ENCODE results near the gene CSRP2. TPM values are rescaled to one million over a fixed set of nuclear protein-coding genes. Genes with fewer than 3 reads are reported as not detected.
A peak's percentile ranks its signal among the peaks of the same experiment; 100 is the strongest.

Gene CSRP2
- total RNA-seq, 1 experiment from 2014 or later, result 158 TPM

- no peak overlapping the region for H3T11ph ChIP-seq (ENCODE audit: low read length)
- no peaks in the 10 kb centered on the region for H3K9me3 Mint-ChIP-seq
- H3K36me3 Mint-ChIP-seq (ENCODE audit: insufficient read depth in 1 of 3, low read depth in 3 of 3), result peaks cover 24 to 45% (median 45%) of the 10 kb centered on the region in 3 experiments; a peak in 6 of 7 replicates
- H3K18ac ChIP-seq (ENCODE audit: insufficient read length, low read depth, low read length), result no peak overlapping the region
- no peak overlapping the region for H4K91ac ChIP-seq (ENCODE audit: insufficient read length, low read depth, low read length)
- no peak overlapping the region for H3K4me2 ChIP-seq (ENCODE audit: insufficient read depth, insufficient read length, low read length)
- no peak overlapping the region for H3K9ac ChIP-seq (ENCODE audit: extremely low read depth, insufficient read length, low read length)
- H3K9me3 ChIP-seq (ENCODE audit: control insufficient read depth, low read depth, low read length), result no peaks in the 10 kb centered on the region
- H4K5ac ChIP-seq (ENCODE audit: insufficient read length, low read depth, low read length), result no peak overlapping the region
- no peak overlapping the region for H2BK5ac ChIP-seq (ENCODE audit: insufficient read length, low read length)
- no CpG with 5 or more reads among the region's 8 CpGs for WGBS (ENCODE audit: extremely low coverage, insufficient read length, low lambda C conversion rate)
- H4K8ac ChIP-seq (replicated peaks; ENCODE audit: insufficient read length, low read depth, low read length), result no peak overlapping the region
- H3K23ac ChIP-seq (ENCODE audit: insufficient read length, low read depth, low read length), result no peak overlapping the region
- H3K79me2 ChIP-seq (ENCODE audit: insufficient read depth, low read length), result peaks cover 8% of the 10 kb centered on the region; the same call in 1 of the 2 replicates
- H2BK12ac ChIP-seq (ENCODE audit: insufficient read length, low read depth, low read length), result no peak overlapping the region
- no peak overlapping the region for H3K4me3 Mint-ChIP-seq
- no peak overlapping the region for H2AK5ac ChIP-seq (ENCODE audit: insufficient read length, low read length)
- no peak overlapping the region for H3K56ac ChIP-seq (ENCODE audit: insufficient read length, low read depth, low read length)
- H4K20me1 ChIP-seq (ENCODE audit: control insufficient read depth, insufficient read depth, insufficient read length), result no peaks in the 10 kb centered on the region
- peaks cover 11% of the 10 kb centered on the region for H3K4me1 ChIP-seq (ENCODE audit: insufficient read depth, low read length)
- H2AFZ ChIP-seq (ENCODE audit: low read length), result no peak overlapping the region
- H3K4ac ChIP-seq (ENCODE audit: low read depth, low read length), result no peak overlapping the region
- H3K23me2 ChIP-seq (ENCODE audit: insufficient read length, low read depth, low read length, poor library complexity, severe bottlenecking), result no peaks in the 10 kb centered on the region
- H3K27me3 Mint-ChIP-seq (ENCODE audit: low read depth), result no peaks in the 10 kb centered on the region
- no peak overlapping the region for H2BK20ac ChIP-seq (ENCODE audit: low read depth, low read length, poor library complexity, severe bottlenecking)
- peak overlapping the region; percentile 20 for H3K27ac ChIP-seq (ENCODE audit: insufficient read length, low read depth, low read length)
- peaks cover 41 to 46% of the 10 kb centered on the region in 2 experiments for H3K4me1 Mint-ChIP-seq
- peaks cover 3% of the 10 kb centered on the region for H3K79me1 ChIP-seq (ENCODE audit: insufficient read depth, low read depth, low read length, poor library complexity, severe bottlenecking)
- no peak overlapping the region for H2BK120ac ChIP-seq (ENCODE audit: low read depth, low read length, poor library complexity, severe bottlenecking)
- no peaks in the 10 kb centered on the region for H3K27me3 ChIP-seq (ENCODE audit: insufficient read depth, low read length)
- H3K14ac ChIP-seq (ENCODE audit: insufficient read depth, low read length), result no peak overlapping the region
- TF ChIP-seq, protein P1, sequence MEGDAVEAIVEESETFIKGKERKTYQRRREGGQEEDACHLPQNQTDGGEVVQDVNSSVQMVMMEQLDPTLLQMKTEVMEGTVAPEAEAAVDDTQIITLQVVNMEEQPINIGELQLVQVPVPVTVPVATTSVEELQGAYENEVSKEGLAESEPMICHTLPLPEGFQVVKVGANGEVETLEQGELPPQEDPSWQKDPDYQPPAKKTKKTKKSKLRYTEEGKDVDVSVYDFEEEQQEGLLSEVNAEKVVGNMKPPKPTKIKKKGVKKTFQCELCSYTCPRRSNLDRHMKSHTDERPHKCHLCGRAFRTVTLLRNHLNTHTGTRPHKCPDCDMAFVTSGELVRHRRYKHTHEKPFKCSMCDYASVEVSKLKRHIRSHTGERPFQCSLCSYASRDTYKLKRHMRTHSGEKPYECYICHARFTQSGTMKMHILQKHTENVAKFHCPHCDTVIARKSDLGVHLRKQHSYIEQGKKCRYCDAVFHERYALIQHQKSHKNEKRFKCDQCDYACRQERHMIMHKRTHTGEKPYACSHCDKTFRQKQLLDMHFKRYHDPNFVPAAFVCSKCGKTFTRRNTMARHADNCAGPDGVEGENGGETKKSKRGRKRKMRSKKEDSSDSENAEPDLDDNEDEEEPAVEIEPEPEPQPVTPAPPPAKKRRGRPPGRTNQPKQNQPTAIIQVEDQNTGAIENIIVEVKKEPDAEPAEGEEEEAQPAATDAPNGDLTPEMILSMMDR (conservative IDR thresholded peaks at IDR 0.05), result no peak
- peak overlapping the region in 2 of 3 experiments; percentile 36 to 59; a peak in 2 of 7 replicates for H3K27ac Mint-ChIP-seq
- no peak overlapping the region for H2BK15ac ChIP-seq (ENCODE audit: low read depth, low read length)
- no peak for DNase-seq
These were observed 12.1 kb downstream of the CSRP2 start for GRCh38 chr12:76866726-76867125.

All from H9 (cell line).